Measurements from ENCODE around the gene FPR1. TPM values are rescaled to one million over a fixed set of nuclear protein-coding genes. Genes with fewer than 3 reads are reported as not detected.

Gene FPR1
- total RNA-seq, 2 experiments from 2014 or later, result 1.2 to 1.9 TPM

DNA sequence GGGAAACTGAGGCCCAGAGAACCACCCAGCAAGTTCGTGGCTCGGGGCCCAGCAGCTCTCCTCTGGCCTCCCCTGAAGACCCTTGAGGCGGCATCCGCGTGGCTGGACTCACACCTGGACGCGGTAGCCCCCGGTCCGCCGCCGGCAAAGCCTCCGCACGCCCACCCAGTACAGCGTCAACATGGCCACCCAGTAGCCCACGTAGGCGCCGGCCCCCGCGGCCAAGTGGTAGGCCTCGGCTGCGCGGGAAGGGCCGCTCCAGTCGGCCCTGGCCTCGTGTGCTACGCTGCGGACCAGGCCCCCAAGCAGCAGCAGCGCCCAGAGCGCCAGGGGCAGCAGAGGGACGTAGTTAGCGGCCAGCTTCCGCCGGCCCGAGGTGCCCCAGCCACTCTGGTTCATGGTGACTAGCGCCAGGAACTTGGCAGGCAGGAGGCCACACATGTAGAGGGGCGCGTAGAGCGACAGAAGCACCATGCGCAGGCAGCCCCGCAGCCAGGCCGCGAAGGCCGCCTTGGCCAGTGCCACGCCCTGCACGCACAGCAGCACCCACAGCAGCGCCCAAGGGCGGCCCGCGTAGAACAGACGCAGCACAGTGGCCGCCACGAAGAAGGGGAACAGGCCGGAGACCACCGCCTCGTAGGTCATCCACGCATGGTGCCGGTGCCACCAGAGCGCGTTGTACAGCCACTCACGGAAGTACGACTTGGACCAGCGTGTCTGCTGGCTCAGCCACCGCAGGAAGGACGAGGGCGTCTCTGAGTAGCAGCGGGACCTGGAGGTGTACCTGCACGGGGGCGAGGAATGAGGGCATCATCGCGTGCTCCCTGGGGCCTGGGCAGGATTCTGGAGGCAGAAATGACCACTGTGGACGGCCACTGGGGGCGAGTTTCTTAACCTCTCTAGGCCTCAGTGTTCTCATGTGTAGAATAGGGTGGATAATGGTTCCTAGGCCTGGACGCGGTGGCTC, 38.1 kb downstream of the FPR1 start:
- ChIA-PET CTCF (no interaction called here), POLR2A (no interaction called here)
- no peaks in the 10 kb centered on the region for H3K36me3 Mint-ChIP-seq (ENCODE audit: low read depth)
- H3K4me1 ChIP-seq (ENCODE audit: insufficient read depth, low read length), result no peaks in the 10 kb centered on the region
- intact Hi-C loops (cut with DNase I, micrococcal nuclease), result no loop called here
- H3K27ac ChIP-seq (ENCODE audit: low read depth in 1 of 2, low read length in 2 of 2), result no peak overlapping the region
- H3K27me3 ChIP-seq (ENCODE audit: control insufficient read depth in 1 of 2, insufficient read depth in 2 of 2, low read length in 2 of 2), result peaks cover 10 to 15% of the 10 kb centered on the region in 2 experiments
- H3K4me3 Mint-ChIP-seq, result no peak overlapping the region
- no peak overlapping the region for H3K4me3 ChIP-seq (ENCODE audit: low read length)
- H3K4me1 Mint-ChIP-seq (ENCODE audit: low read depth), result no peaks in the 10 kb centered on the region
- H3K27me3 Mint-ChIP-seq, result peaks cover 26% of the 10 kb centered on the region
- peaks cover 3% of the 10 kb centered on the region for H3K9me3 Mint-ChIP-seq
- H3K36me3 ChIP-seq (ENCODE audit: insufficient read depth, low read length), result no peaks in the 10 kb centered on the region
- no peak for ATAC-seq (ENCODE audit: poor library complexity)
- no peak overlapping the region for H3K27ac Mint-ChIP-seq
- TF ChIP-seq, protein P1, sequence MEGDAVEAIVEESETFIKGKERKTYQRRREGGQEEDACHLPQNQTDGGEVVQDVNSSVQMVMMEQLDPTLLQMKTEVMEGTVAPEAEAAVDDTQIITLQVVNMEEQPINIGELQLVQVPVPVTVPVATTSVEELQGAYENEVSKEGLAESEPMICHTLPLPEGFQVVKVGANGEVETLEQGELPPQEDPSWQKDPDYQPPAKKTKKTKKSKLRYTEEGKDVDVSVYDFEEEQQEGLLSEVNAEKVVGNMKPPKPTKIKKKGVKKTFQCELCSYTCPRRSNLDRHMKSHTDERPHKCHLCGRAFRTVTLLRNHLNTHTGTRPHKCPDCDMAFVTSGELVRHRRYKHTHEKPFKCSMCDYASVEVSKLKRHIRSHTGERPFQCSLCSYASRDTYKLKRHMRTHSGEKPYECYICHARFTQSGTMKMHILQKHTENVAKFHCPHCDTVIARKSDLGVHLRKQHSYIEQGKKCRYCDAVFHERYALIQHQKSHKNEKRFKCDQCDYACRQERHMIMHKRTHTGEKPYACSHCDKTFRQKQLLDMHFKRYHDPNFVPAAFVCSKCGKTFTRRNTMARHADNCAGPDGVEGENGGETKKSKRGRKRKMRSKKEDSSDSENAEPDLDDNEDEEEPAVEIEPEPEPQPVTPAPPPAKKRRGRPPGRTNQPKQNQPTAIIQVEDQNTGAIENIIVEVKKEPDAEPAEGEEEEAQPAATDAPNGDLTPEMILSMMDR (IDR thresholded peaks at IDR 0.05), result no peak
- H3K9me3 ChIP-seq (ENCODE audit: control insufficient read depth in 1 of 2, insufficient read depth in 1 of 2, low read length in 2 of 2), result peaks cover 0 to 10% of the 10 kb centered on the region in 2 experiments
- DNase-seq, result no peak

DNA sequence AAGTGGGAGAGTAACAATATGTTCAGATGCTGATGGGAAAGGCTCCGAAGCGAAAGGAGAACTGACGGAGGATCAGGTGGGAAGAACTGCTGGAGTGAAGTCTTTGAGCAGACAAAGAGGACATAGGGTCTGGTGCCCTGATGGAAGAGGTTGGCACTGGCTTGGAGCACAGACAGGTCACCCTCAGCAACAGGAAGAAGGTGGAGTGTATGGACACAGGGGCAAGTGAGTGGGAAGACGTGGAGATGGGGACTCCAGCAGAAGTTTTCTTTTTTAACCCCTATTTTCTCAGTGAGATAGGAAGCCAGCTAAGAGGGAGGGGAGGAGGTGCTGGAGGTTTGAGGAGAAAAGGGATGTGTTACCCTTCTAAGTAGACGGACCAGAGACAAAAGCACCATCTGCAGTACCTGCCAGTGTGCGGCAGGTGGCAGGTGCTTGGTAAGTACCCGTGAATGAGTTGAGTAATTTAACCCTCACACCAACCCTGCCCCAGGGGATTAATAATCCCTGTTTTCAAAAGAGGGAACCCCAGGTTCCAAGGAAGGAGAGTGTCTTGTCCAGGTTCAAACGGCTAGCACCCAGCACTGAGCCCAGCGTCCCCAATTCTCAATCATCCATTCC, 39.1 kb downstream of the FPR1 start:
- POLR2A ChIA-PET, result no interaction called here
- CTCF ChIA-PET, result no interaction called here
- Mint-ChIP-seq H3K4me1 (ENCODE audit: low read depth) (peaks cover 1% of the 10 kb centered on the region), H3K4me3 (no peak overlapping the region), H3K27ac (no peak overlapping the region), H3K9me3 (peaks cover 3% of the 10 kb centered on the region), H3K27me3 (peaks cover 15% of the 10 kb centered on the region), H3K36me3 (ENCODE audit: low read depth) (no peaks in the 10 kb centered on the region)
- Histone ChIP-seq H3K36me3 (ENCODE audit: insufficient read depth, low read length) (peaks cover 4% of the 10 kb centered on the region), H3K27me3 (ENCODE audit: control insufficient read depth in 1 of 2, insufficient read depth in 2 of 2, low read length in 2 of 2) (peaks cover 7 to 8% of the 10 kb centered on the region in 2 experiments), H3K4me3 (ENCODE audit: low read length) (no peak overlapping the region), H3K9me3 (ENCODE audit: control insufficient read depth in 1 of 2, insufficient read depth in 1 of 2, low read length in 2 of 2) (peaks cover 0 to 10% of the 10 kb centered on the region in 2 experiments), H3K4me1 (ENCODE audit: insufficient read depth, low read length) (no peaks in the 10 kb centered on the region), H3K27ac (ENCODE audit: low read depth in 1 of 2, low read length in 2 of 2) (no peak overlapping the region)
- TF ChIP-seq, protein P1 (IDR thresholded peaks at IDR 0.05), result no peak
- intact Hi-C loops (cut with DNase I, micrococcal nuclease), result no loop called here
- no peak for ATAC-seq (ENCODE audit: poor library complexity)
- peak in 1 of 14 experiments; percentile 32 for DNase-seq

DNA sequence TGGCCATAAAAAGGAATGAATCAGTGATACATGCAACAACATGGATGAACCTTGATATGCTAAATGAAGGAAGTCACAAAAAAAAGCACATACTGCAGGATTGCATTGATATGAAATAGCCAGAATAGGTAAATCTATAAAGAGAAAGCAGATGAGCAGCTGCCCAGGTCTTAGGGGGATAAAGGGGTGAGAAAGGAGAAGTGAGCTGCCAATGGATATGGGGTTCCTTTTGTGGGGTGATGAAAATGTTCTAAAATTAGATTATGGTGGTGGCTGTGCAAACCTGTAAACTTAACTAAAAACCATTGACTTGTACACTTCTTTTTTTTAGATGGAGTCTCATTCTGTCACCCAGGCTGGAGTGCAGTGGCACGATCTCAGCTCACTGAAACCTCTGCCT, 40.0 kb downstream of the FPR1 start:
- peaks cover 3% of the 10 kb centered on the region for H3K9me3 Mint-ChIP-seq
- Histone ChIP-seq H3K4me1 (ENCODE audit: insufficient read depth, low read length) (no peaks in the 10 kb centered on the region), H3K36me3 (ENCODE audit: insufficient read depth, low read length) (peaks cover 4% of the 10 kb centered on the region), H3K9me3 (ENCODE audit: control insufficient read depth in 1 of 2, insufficient read depth in 1 of 2, low read length in 2 of 2) (peaks cover 0 to 10% of the 10 kb centered on the region in 2 experiments), H3K27ac (ENCODE audit: low read depth in 1 of 2, low read length in 2 of 2) (no peak overlapping the region), H3K27me3 (ENCODE audit: control insufficient read depth in 1 of 2, insufficient read depth in 2 of 2, low read length in 2 of 2) (peaks cover 2 to 5% of the 10 kb centered on the region in 2 experiments), H3K4me3 (ENCODE audit: low read length) (no peak overlapping the region)
- ChIA-PET POLR2A (no interaction called here), CTCF (no interaction called here)
- H3K27me3 Mint-ChIP-seq, result peaks cover 7% of the 10 kb centered on the region
- TF ChIP-seq, protein P1 (IDR thresholded peaks at IDR 0.05), result no peak
- H3K27ac Mint-ChIP-seq, result no peak overlapping the region
- no peak overlapping the region for H3K4me3 Mint-ChIP-seq
- DNase-seq, result no peak
- peaks cover 7% of the 10 kb centered on the region for H3K36me3 Mint-ChIP-seq (ENCODE audit: low read depth)
- peaks cover 4% of the 10 kb centered on the region for H3K4me1 Mint-ChIP-seq (ENCODE audit: low read depth)
- intact Hi-C loops (cut with DNase I, micrococcal nuclease), result no loop called here
- no peak for ATAC-seq (ENCODE audit: poor library complexity)
